Measurements from ENCODE around the gene CCDC74B. TPM values are rescaled to one million over a fixed set of nuclear protein-coding genes. Genes with fewer than 3 reads are reported as not detected.
"Not testable (repeated sequence)": the region's sequence is repeated elsewhere in the genome, so short reads cannot be mapped to it uniquely, and the experiment has no call there.

Gene CCDC74B
- total and polyA plus RNA-seq, 2 of the 8 experiments (the other 6 are each of a cell fraction or from before 2014, with no cell fraction given) = 6.4 to 6.7 TPM

DNA sequence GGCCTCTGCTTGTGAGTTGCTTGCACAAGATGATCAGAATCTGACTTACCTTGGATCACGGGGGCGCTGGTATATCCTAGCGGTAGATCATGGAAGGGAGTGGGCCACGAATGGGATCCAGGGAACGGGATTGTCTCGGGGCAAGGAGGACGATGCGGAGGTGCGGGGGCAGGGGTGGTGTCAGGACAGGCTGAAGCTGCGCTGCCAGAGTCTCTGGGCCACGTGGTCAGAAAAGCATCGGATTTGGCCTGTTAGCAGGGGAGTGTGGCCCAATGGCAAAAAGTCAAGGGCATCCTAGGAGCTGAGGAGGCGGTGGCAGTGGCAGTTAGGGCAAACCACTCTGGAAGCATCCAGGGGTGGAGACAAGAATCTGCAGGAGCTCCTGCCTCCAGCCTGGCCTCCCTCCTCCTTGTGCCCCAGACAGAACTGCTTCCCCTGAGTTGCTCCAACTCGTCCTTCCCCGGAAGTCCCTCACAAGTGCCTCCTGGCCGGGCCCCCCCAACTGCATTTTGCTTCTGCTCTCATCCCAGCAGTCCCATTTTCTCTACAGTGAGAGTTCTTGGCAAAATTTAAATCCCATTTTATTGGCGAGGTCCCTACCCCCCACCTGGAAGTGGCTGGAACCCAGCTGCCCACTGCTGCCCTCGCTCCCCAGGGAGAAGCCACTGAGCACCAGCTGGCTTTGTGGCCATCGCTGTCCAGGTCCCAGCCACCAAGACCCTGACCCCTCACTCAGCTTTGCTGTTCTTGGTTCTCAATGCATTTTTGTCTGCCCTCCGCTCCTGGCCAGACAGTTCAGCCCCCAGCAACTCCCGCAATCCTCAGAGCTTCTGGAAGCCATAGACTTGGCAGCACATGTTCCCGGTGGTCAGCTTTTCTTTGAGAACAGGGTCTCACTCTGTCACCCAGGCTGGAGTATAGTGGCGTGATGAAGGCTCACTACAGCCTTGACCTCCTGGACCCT lies 5.6 kb upstream of the CCDC74B start (continued):
- TF ChIP-seq CTCF (IDR thresholded peaks at IDR 0.05; ENCODE audit: control extremely low read depth in 1 of 3, insufficient read depth in 1 of 3, low read depth in 1 of 3, low read length in 3 of 3) (no peak), CHD2 (IDR thresholded peaks at IDR 0.05; ENCODE audit: low read length) (no peak), BCL11A (IDR thresholded peaks at IDR 0.05; ENCODE audit: low read depth in 2 of 2, low read length in 2 of 2) (no peak), GTF2F1 (IDR thresholded peaks at IDR 0.05; ENCODE audit: borderline replicate concordance, low read depth, low read length) (no peak), KDM1A (IDR thresholded peaks at IDR 0.05; ENCODE audit: borderline replicate concordance, low read length) (no peak)
- TF ChIP-seq, protein P1, sequence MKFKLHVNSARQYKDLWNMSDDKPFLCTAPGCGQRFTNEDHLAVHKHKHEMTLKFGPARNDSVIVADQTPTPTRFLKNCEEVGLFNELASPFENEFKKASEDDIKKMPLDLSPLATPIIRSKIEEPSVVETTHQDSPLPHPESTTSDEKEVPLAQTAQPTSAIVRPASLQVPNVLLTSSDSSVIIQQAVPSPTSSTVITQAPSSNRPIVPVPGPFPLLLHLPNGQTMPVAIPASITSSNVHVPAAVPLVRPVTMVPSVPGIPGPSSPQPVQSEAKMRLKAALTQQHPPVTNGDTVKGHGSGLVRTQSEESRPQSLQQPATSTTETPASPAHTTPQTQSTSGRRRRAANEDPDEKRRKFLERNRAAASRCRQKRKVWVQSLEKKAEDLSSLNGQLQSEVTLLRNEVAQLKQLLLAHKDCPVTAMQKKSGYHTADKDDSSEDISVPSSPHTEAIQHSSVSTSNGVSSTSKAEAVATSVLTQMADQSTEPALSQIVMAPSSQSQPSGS (IDR thresholded peaks at IDR 0.05; ENCODE audit: low read length) = no peak

- H3K23ac ChIP-seq (ENCODE audit: insufficient read length); H2AFZ ChIP-seq (ENCODE audit: low read length); H4K20me1 ChIP-seq (replicated peaks in 1 of 2; ENCODE audit: control insufficient read depth in 1 of 2, insufficient read depth in 2 of 2, low read length in 2 of 2); H3K27me3 ChIP-seq (replicated peaks in 1 of 4; ENCODE audit: control insufficient read depth in 3 of 4, extremely low read depth in 1 of 4, insufficient read depth in 3 of 4, low read length in 3 of 4); H3K4me2 ChIP-seq (ENCODE audit: insufficient read depth in 1 of 2, low read depth in 2 of 2, low read length in 2 of 2); DNase-seq (ENCODE audit: low read depth in 1 of 2, low spot score in 2 of 2); H2BK12ac ChIP-seq (ENCODE audit: low read depth, low read length); H3K9me3 ChIP-seq (ENCODE audit: insufficient read depth in 2 of 2, low read depth in 1 of 2, low read length in 1 of 2); H3K18ac ChIP-seq (ENCODE audit: extremely low read depth, low read length); H2BK20ac ChIP-seq (ENCODE audit: low read length); H2AK5ac ChIP-seq (ENCODE audit: low read depth, low read length); H4K91ac ChIP-seq (replicated peaks; ENCODE audit: insufficient read length, low read length); H3K4me1 ChIP-seq (replicated peaks in 1 of 4; ENCODE audit: control insufficient read depth in 3 of 4, insufficient read depth in 4 of 4, low read length in 3 of 4); H3K79me2 ChIP-seq (ENCODE audit: control insufficient read depth in 1 of 2, insufficient read depth in 2 of 2, low read length in 2 of 2); H3K79me1 ChIP-seq (ENCODE audit: low read depth, low read length); CTCF ChIA-PET (ENCODE audit: partially characterized antibody); H2BK120ac ChIP-seq (replicated peaks; ENCODE audit: low read depth, low read length); H3K9ac ChIP-seq (replicated peaks in 1 of 4; ENCODE audit: extremely low read depth in 1 of 4, low read depth in 3 of 4, low read length in 3 of 4); H2BK15ac ChIP-seq (ENCODE audit: low read length); H3K14ac ChIP-seq (ENCODE audit: insufficient read length); H3K4me3 ChIP-seq (ENCODE audit: extremely low read depth in 1 of 4, insufficient read depth in 2 of 4, low read depth in 3 of 4, low read length in 4 of 4); H3K27ac ChIP-seq (ENCODE audit: low read depth, low read length); H2BK5ac ChIP-seq (ENCODE audit: low read depth, low read length); H3K56ac ChIP-seq (replicated peaks; ENCODE audit: insufficient read length, low read depth, low read length); POLR2A ChIA-PET (ENCODE audit: partially characterized antibody); H4K8ac ChIP-seq (ENCODE audit: extremely low read depth, insufficient read depth, low read length); H3K4ac ChIP-seq (replicated peaks; ENCODE audit: insufficient read length, low read depth, low read length); H3K23me2 ChIP-seq (ENCODE audit: low read depth, low read length); H4K5ac ChIP-seq (ENCODE audit: insufficient read length, low read depth, low read length); FAIRE-seq: not testable (repeated sequence)
- peaks cover 3 to 15% (median 6%) of the 10 kb centered on the region in 4 experiments; a peak in 5 of 8 replicates for H3K36me3 ChIP-seq (ENCODE audit: control insufficient read depth in 2 of 4, insufficient read depth in 4 of 4, low read length in 3 of 4)
- WGBS, 2 experiments (ENCODE audit: extremely low coverage in 1 of 2, insufficient coverage in 1 of 2, insufficient read length in 1 of 2, insufficient replicate concordance in 2 of 2, low coverage in 1 of 2, low lambda C conversion rate in 2 of 2, missing lambda C conversion rate in 1 of 2) = 93% methylated on average over 5 of the region's 6 CpGs; no CpG with 5 or more reads in 1 of the 2 experiments
Observed at GRCh38 chr2:130148515-130148914, 3.6 kb upstream of the CCDC74B start.

Measured in H1 (cell line).